Osteoblast (primary cell): ENCODE measurements around the gene ABHD12. TPM values are rescaled to one million over a fixed set of nuclear protein-coding genes. Genes with fewer than 3 reads are reported as not detected.

Experiments used
- DNase-seq: peaks from one replicate; pipeline ENCODE4 v3.0.0; 2011; ENCODE audit warnings: low spot score, mixed read lengths; ENCODE audit not compliant: insufficient read length; ENCODE audit errors: missing footprints
- H2AFZ ChIP-seq: 2 replicates; pipeline ENCODE4 v1.6.0; 2011; ENCODE audit warnings: mild to moderate bottlenecking, low read length
- H3K27ac ChIP-seq: 2 replicates; pipeline ENCODE4 v1.5.1; 2011; ENCODE audit warnings: mild to moderate bottlenecking, low read depth, low read length, moderate library complexity
- H3K27me3 ChIP-seq: 2 replicates; pipeline ENCODE4 v1.6.0; 2012; ENCODE audit warnings: mild to moderate bottlenecking, control low read depth, inconsistent platforms, low read length, moderate library complexity; ENCODE audit not compliant: insufficient read depth
- H3K36me3 ChIP-seq: 2 replicates; pipeline ENCODE4 v1.5.1; 2011; ENCODE audit warnings: mild to moderate bottlenecking, low read length, control low read depth, moderate library complexity; ENCODE audit not compliant: insufficient read depth
- H3K4me1 ChIP-seq: 2 replicates; pipeline ENCODE4 v1.5.1; 2011; ENCODE audit warnings: mild to moderate bottlenecking, low read length, control low read depth, moderate library complexity; ENCODE audit not compliant: insufficient read depth
- H3K4me2 ChIP-seq: 2 replicates; pipeline ENCODE4 v1.6.0; 2011; ENCODE audit warnings: mild to moderate bottlenecking, low read length; ENCODE audit not compliant: insufficient read depth
- H3K4me3 ChIP-seq: fragments of 200-600 bp; sonication (generic); 3 replicates; pipeline ENCODE4 v1.5.1; 2012; ENCODE audit warnings: mild to moderate bottlenecking, low read length, inconsistent platforms; ENCODE audit not compliant: insufficient read depth
- H3K79me2 ChIP-seq: 2 replicates; pipeline ENCODE4 v1.6.0; 2012; ENCODE audit warnings: mild to moderate bottlenecking, low read length, control low read depth, inconsistent platforms; ENCODE audit not compliant: insufficient read depth
- H3K9me3 ChIP-seq: 2 replicates; pipeline ENCODE4 v1.5.1; 2011; ENCODE audit warnings: low read depth, low read length, control low read depth
- H4K20me1 ChIP-seq: 2 replicates; pipeline ENCODE4 v1.6.0; 2012; ENCODE audit warnings: mild to moderate bottlenecking, low read length, control low read depth; ENCODE audit not compliant: insufficient read depth
- total RNA-seq: library from RNA; depleted of rRNA; stranded (reverse); fragments of >200 nt; gene quantifications from 2 replicates; pipeline ENCODE4 v1.2.3, GENCODE V29; 2012
- TF ChIP-seq, protein P1 (sequence below): IDR thresholded peaks from 2 replicates; pipeline ENCODE4 v1.5.1; 2011; ENCODE audit warnings: mild to moderate bottlenecking, low read depth, low read length, moderate library complexity; ENCODE audit errors: extremely low read depth

Gene ABHD12
- total RNA-seq, 1 donor, result 29.7 TPM

DNA sequence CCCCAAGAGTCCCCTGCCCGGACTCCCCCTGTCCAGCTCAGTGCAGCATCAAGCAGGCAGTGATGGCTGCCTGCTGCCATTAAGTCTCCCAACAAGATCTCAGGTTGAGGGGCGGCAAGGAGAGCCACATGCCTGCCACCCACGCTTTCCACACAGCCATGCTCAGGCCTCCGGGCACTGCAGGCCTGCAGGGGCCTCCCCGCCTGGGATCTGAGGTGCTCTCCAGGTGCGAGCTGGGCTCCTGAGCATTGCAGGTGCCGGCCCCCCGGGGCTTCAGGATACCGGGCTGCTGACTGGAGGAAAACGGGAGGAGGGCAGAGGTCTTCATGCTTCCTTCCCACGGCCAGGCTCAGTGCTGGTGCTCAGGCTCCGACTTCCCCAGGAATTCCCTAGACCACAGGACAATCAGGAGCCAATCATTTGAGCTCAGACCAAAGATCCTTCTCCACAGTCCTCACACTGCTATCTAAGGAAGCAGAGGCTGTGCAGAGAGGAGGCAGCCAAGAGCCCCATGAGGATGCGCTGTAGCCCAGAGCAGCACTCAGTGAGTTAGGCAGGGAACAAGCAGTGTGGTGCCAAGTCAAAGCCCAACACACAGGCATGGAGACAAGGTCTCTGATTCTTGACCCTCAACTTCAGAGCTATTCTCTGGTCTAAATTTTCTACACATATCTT, 90.0 kb downstream of the ABHD12 start:
- H3K4me1 ChIP-seq, result peaks cover 19% of the 10 kb centered on the region
- peaks cover 4% of the 10 kb centered on the region for H4K20me1 ChIP-seq
- H3K36me3 ChIP-seq, result peaks cover 38% of the 10 kb centered on the region
- no peak overlapping the region for H3K4me2 ChIP-seq
- no peaks in the 10 kb centered on the region for H3K79me2 ChIP-seq
- TF ChIP-seq, protein P1, sequence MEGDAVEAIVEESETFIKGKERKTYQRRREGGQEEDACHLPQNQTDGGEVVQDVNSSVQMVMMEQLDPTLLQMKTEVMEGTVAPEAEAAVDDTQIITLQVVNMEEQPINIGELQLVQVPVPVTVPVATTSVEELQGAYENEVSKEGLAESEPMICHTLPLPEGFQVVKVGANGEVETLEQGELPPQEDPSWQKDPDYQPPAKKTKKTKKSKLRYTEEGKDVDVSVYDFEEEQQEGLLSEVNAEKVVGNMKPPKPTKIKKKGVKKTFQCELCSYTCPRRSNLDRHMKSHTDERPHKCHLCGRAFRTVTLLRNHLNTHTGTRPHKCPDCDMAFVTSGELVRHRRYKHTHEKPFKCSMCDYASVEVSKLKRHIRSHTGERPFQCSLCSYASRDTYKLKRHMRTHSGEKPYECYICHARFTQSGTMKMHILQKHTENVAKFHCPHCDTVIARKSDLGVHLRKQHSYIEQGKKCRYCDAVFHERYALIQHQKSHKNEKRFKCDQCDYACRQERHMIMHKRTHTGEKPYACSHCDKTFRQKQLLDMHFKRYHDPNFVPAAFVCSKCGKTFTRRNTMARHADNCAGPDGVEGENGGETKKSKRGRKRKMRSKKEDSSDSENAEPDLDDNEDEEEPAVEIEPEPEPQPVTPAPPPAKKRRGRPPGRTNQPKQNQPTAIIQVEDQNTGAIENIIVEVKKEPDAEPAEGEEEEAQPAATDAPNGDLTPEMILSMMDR, result peak; percentile 24
- H3K27ac ChIP-seq, result peak overlapping the region; percentile 47
- no peaks in the 10 kb centered on the region for H3K9me3 ChIP-seq
- H3K27me3 ChIP-seq, result no peaks in the 10 kb centered on the region
- peak; percentile 93 for DNase-seq
- H3K4me3 ChIP-seq, result no peak overlapping the region
- no peak overlapping the region for H2AFZ ChIP-seq

DNA sequence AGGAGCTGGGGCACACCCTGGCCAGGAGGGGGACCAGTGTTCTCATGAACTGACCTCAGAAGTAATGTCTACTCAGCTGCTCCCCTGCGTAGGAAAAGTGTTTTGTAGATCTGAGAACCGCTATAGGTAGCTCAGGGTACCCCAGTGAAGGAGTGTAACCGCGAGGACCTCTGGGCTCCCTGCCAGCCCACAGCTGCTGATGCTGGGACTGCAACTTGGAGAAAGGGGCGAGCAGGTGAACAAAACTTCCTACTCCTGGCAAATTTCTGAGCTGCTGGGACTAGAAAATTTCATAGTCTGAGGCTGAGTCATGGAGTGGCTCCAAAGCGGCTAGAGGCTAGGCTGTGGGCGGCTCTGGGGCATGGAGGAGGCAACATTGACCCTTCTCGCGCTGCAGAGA, 90.8 kb downstream of the ABHD12 start:
- DNase-seq, result peak; percentile 93
- TF ChIP-seq, protein P1, result no peak
- H3K4me1 ChIP-seq, result peaks cover 19% of the 10 kb centered on the region

DNA sequence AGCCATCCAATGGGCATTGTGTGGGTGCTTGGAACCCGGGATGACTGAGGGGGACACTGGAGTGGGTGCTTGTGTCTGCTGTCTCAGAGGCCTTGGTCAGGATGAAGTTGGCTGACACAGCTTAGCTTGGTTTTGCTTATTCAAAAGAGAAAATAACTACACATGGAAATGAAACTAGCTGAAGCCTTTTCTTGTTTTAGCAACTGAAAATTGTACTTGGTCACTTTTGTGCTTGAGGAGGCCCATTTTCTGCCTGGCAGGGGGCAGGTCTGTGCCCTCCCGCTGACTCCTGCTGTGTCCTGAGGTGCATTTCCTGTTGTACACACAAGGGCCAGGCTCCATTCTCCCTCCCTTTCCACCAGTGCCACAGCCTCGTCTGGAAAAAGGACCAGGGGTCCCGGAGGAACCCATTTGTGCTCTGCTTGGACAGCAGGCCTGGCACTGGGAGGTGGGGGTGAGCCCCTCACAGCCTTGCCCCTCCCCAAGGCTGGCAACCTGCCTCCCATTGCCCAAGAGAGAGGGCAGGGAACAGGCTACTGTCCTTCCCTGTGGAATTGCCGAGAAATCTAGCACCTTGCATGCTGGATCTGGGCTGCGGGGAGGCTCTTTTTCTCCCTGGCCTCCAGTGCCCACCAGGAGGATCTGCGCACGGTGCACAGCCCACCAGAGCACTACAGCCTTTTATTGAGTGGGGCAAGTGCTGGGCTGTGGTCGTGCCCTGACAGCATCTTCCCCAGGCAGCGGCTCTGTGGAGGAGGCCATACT, 93.3 kb downstream of the ABHD12 start:
- TF ChIP-seq, protein P1, result no peak
- Histone ChIP-seq H3K27me3 (no peaks in the 10 kb centered on the region), H3K9me3 (no peaks in the 10 kb centered on the region), H4K20me1 (peaks cover 4% of the 10 kb centered on the region), H3K79me2 (no peaks in the 10 kb centered on the region), H3K4me2 (no peak overlapping the region), H3K36me3 (peaks cover 37% of the 10 kb centered on the region), H2AFZ (no peak overlapping the region), H3K4me1 (peaks cover 19% of the 10 kb centered on the region), H3K4me3 (no peak overlapping the region), H3K27ac (peak overlapping the region; percentile 17)
- no peak for DNase-seq

More for the DNA sequence above, 90.8 kb downstream of the ABHD12 start:
- Histone ChIP-seq H3K9me3 (no peaks in the 10 kb centered on the region), H3K4me2 (no peak overlapping the region), H3K79me2 (no peaks in the 10 kb centered on the region), H2AFZ (no peak overlapping the region), H3K27me3 (no peaks in the 10 kb centered on the region), H3K36me3 (peaks cover 42% of the 10 kb centered on the region), H4K20me1 (peaks cover 4% of the 10 kb centered on the region), H3K4me3 (no peak overlapping the region), H3K27ac (peak overlapping the region; percentile 47)
